ENCODE measurements around the gene CCDC191.

DNA sequence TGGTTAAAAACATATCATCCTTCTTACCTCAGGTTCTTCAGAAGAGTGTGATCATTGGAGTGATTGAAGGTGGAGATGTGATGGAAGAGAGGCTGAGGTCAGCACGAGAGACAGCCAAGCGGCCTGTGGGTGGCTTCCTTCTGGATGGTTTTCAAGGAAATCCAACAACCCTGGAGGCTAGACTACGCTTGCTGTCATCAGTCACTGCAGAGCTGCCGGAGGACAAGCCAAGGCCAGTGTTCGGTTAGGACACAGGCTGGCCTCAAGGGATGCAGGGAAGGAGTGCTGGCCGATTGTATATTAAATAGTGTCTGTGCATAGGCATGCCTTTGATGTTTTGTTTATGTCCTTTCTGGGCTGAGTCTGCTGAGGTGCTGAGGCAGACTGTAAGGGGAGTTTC is 20.4 kb upstream of the CCDC191 start:
- no peak for TF ChIP-seq CTCF (IDR thresholded peaks at IDR 0.05)
- no peak for TF ChIP-seq POLR2A (IDR thresholded peaks at IDR 0.05)

Data from esophagus squamous epithelium (tissue), 4 donors.